ENCODE results near the gene ARID3B.

ARID3B gene

GRCh38 chr15:74519311-74519710, 21.7 kb upstream of the ARID3B start:
- ChIA-PET POLR2A (no interaction called here), CTCF (interaction anchor here (1.1 kb wide), 1 partner anchor 26 kb away, joined by 3 read pairs; no protein-coding TSS in a partner anchor)
- no peak overlapping the region for H3K4me3 ChIP-seq (ENCODE audit: control insufficient read depth in 1 of 7, extremely low read depth in 1 of 7, insufficient read depth in 4 of 7, low read depth in 2 of 7, low read length in 6 of 7)
- H3K9me3 ChIP-seq (ENCODE audit: control extremely low read depth in 1 of 5, control insufficient read depth in 4 of 5, insufficient read depth in 2 of 5, low read depth in 1 of 5, low read length in 4 of 5) = no peaks in the 10 kb centered on the region
- H3K27me3 ChIP-seq (replicated peaks in 2 of 5; ENCODE audit: control insufficient read depth in 4 of 5, insufficient read depth in 5 of 5, low read length in 4 of 5) = no peaks in the 10 kb centered on the region
- peaks cover 0 to 7% (median 0%) of the 10 kb centered on the region in 4 experiments for H3K4me1 ChIP-seq (ENCODE audit: control extremely low read depth in 1 of 4, control insufficient read depth in 4 of 4, insufficient read depth in 4 of 4, low read length in 3 of 4)
- DNase-seq = no peak
- no peak overlapping the region for H3K27ac ChIP-seq (ENCODE audit: insufficient read depth in 1 of 2, low read depth in 1 of 2, low read length in 2 of 2, poor library complexity in 1 of 2, severe bottlenecking in 2 of 2)
- 100% methylated on average over 2 of the region's 4 CpGs for WGBS (ENCODE audit: insufficient coverage)
- no peaks in the 10 kb centered on the region for H3K36me3 ChIP-seq (ENCODE audit: control insufficient read depth in 4 of 4, insufficient read depth in 4 of 4, low read length in 3 of 4)

GRCh38 chr15:74520407-74520806, 20.6 kb upstream of the ARID3B start:
- Histone ChIP-seq H3K4me1 (ENCODE audit: control extremely low read depth in 1 of 4, control insufficient read depth in 4 of 4, insufficient read depth in 4 of 4, low read length in 3 of 4) (peaks cover 0 to under 1% (median 0%) of the 10 kb centered on the region in 4 experiments), H3K4me3 (ENCODE audit: control insufficient read depth in 1 of 7, extremely low read depth in 1 of 7, insufficient read depth in 4 of 7, low read depth in 2 of 7, low read length in 6 of 7) (no peak overlapping the region), H3K27ac (ENCODE audit: insufficient read depth in 1 of 2, low read depth in 1 of 2, low read length in 2 of 2, poor library complexity in 1 of 2, severe bottlenecking in 2 of 2) (no peak overlapping the region), H3K36me3 (ENCODE audit: control insufficient read depth in 4 of 4, insufficient read depth in 4 of 4, low read length in 3 of 4) (no peaks in the 10 kb centered on the region), H3K27me3 (replicated peaks in 2 of 5; ENCODE audit: control insufficient read depth in 4 of 5, insufficient read depth in 5 of 5, low read length in 4 of 5) (no peaks in the 10 kb centered on the region), H3K9me3 (ENCODE audit: control extremely low read depth in 1 of 5, control insufficient read depth in 4 of 5, insufficient read depth in 2 of 5, low read depth in 1 of 5, low read length in 4 of 5) (no peaks in the 10 kb centered on the region)
- DNase-seq = no peak
- WGBS (ENCODE audit: insufficient coverage) = 94% methylated on average over 2 of the region's 4 CpGs
- POLR2A ChIA-PET = no interaction called here
- CTCF ChIA-PET = interaction anchor here (1.1 kb wide), 1 partner anchor 25 kb away, joined by 3 read pairs; no protein-coding TSS in a partner anchor

DNA sequence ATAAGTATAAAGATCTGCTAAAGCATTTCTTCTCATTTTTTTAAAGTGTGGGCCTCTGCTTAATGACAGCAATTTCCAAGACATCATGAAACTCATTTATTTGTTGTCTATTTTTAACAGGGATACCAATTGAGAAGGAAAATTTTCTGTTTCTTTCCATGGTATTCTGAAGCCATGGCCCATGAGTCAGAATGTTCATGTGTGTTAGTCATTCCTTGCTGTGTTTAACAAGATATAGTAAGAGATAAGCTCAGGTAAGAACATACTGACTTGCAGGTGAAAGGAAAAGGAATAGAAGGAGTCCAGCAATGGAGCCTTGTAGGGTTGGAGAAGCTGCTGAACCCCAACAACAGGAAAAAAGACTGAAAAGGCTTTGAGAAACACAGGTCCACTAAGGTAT, 17.0 kb upstream of the ARID3B start:
- Histone ChIP-seq H3K9me3 (ENCODE audit: control extremely low read depth in 1 of 5, control insufficient read depth in 4 of 5, insufficient read depth in 2 of 5, low read depth in 1 of 5, low read length in 4 of 5) (no peaks in the 10 kb centered on the region), H3K4me3 (ENCODE audit: control insufficient read depth in 1 of 7, extremely low read depth in 1 of 7, insufficient read depth in 4 of 7, low read depth in 2 of 7, low read length in 6 of 7) (no peak overlapping the region), H3K27me3 (replicated peaks in 2 of 5; ENCODE audit: control insufficient read depth in 4 of 5, insufficient read depth in 5 of 5, low read length in 4 of 5) (no peaks in the 10 kb centered on the region), H3K36me3 (ENCODE audit: control insufficient read depth in 4 of 4, insufficient read depth in 4 of 4, low read length in 3 of 4) (no peaks in the 10 kb centered on the region), H3K27ac (ENCODE audit: insufficient read depth in 1 of 2, low read depth in 1 of 2, low read length in 2 of 2, poor library complexity in 1 of 2, severe bottlenecking in 2 of 2) (no peak overlapping the region), H3K4me1 (ENCODE audit: control extremely low read depth in 1 of 4, control insufficient read depth in 4 of 4, insufficient read depth in 4 of 4, low read length in 3 of 4) (no peaks in the 10 kb centered on the region)
- CTCF ChIA-PET = no interaction called here
- DNase-seq = no peak
- POLR2A ChIA-PET = no interaction called here

DNA sequence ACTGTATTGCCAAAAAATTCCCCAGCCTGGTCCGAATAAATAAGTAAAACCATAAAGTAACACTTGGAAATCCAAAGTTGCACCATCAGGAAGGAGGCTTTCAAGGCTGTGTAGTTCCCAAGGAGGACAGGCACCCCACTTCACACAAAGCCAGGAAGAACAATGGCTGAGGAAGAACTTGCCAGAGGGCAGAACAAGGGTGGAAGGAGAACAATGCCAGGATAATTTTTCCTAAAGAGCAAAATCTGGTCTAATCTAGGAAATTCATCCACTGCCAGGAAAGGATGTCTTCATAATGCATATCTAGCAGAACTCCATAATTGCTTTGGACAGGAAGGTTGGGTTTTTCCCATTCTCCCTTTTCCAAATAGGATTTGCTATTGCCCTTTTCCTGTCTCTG, 15.7 kb upstream of the ARID3B start:
- DNase-seq = no peak
- Histone ChIP-seq H3K36me3 (ENCODE audit: control insufficient read depth in 4 of 4, insufficient read depth in 4 of 4, low read length in 3 of 4) (no peaks in the 10 kb centered on the region), H3K27ac (ENCODE audit: insufficient read depth in 1 of 2, low read depth in 1 of 2, low read length in 2 of 2, poor library complexity in 1 of 2, severe bottlenecking in 2 of 2) (no peak overlapping the region), H3K4me3 (ENCODE audit: control insufficient read depth in 1 of 7, extremely low read depth in 1 of 7, insufficient read depth in 4 of 7, low read depth in 2 of 7, low read length in 6 of 7) (no peak overlapping the region), H3K27me3 (replicated peaks in 2 of 5; ENCODE audit: control insufficient read depth in 4 of 5, insufficient read depth in 5 of 5, low read length in 4 of 5) (no peaks in the 10 kb centered on the region), H3K9me3 (ENCODE audit: control extremely low read depth in 1 of 5, control insufficient read depth in 4 of 5, insufficient read depth in 2 of 5, low read depth in 1 of 5, low read length in 4 of 5) (no peaks in the 10 kb centered on the region), H3K4me1 (ENCODE audit: control extremely low read depth in 1 of 4, control insufficient read depth in 4 of 4, insufficient read depth in 4 of 4, low read length in 3 of 4) (no peaks in the 10 kb centered on the region)
- ChIA-PET CTCF (no interaction called here), POLR2A (no interaction called here)
- 89% methylated on average over 1 of the region's 1 CpG for WGBS (ENCODE audit: insufficient coverage)

GRCh38 chr15:74525945-74526344, 15.1 kb upstream of the ARID3B start:
- H3K4me3 ChIP-seq (ENCODE audit: control insufficient read depth in 1 of 7, extremely low read depth in 1 of 7, insufficient read depth in 4 of 7, low read depth in 2 of 7, low read length in 6 of 7) = no peak overlapping the region
- ChIA-PET CTCF (no interaction called here), POLR2A (no interaction called here)
- 100% methylated on average over 1 of the region's 3 CpGs for WGBS (ENCODE audit: insufficient coverage)
- no peak for DNase-seq
- no peaks in the 10 kb centered on the region for H3K4me1 ChIP-seq (ENCODE audit: control extremely low read depth in 1 of 4, control insufficient read depth in 4 of 4, insufficient read depth in 4 of 4, low read length in 3 of 4)
- no peaks in the 10 kb centered on the region for H3K9me3 ChIP-seq (ENCODE audit: control extremely low read depth in 1 of 5, control insufficient read depth in 4 of 5, insufficient read depth in 2 of 5, low read depth in 1 of 5, low read length in 4 of 5)
- H3K27ac ChIP-seq (ENCODE audit: insufficient read depth in 1 of 2, low read depth in 1 of 2, low read length in 2 of 2, poor library complexity in 1 of 2, severe bottlenecking in 2 of 2) = no peak overlapping the region
- no peaks in the 10 kb centered on the region for H3K36me3 ChIP-seq (ENCODE audit: control insufficient read depth in 4 of 4, insufficient read depth in 4 of 4, low read length in 3 of 4)
- no peaks in the 10 kb centered on the region for H3K27me3 ChIP-seq (replicated peaks in 2 of 5; ENCODE audit: control insufficient read depth in 4 of 5, insufficient read depth in 5 of 5, low read length in 4 of 5)

DNA sequence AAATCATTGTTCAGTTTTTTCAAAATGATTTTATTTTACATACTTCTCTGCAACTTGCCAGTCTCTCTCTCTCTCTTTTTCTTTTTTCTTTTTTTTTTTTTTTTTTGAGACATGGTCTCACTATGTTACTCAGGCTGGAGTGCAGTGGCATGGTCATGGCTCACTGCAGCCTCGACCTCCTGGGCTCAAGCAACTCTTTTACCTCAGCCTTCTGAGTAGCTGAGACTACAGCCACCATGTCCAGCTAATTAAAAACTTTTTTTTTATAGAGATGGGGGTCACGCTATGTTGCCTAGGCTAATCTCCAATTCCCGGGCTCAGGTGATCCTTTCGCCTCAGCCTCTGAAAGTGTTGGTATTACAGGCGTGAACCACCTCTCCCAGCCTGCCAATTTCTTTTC, 12.1 kb upstream of the ARID3B start:
- no peak overlapping the region for H3K27ac ChIP-seq (ENCODE audit: insufficient read depth in 1 of 2, low read depth in 1 of 2, low read length in 2 of 2, poor library complexity in 1 of 2, severe bottlenecking in 2 of 2)
- ChIA-PET POLR2A (no interaction called here), CTCF (interaction anchor here (0.6 kb wide), 2 partner anchors 103 to 278 kb away, joined by 3 read pairs; no protein-coding TSS in a partner anchor)
- H3K27me3 ChIP-seq (replicated peaks in 2 of 5; ENCODE audit: control insufficient read depth in 4 of 5, insufficient read depth in 5 of 5, low read length in 4 of 5) = no peaks in the 10 kb centered on the region
- DNase-seq = no peak
- H3K4me3 ChIP-seq (ENCODE audit: control insufficient read depth in 1 of 7, extremely low read depth in 1 of 7, insufficient read depth in 4 of 7, low read depth in 2 of 7, low read length in 6 of 7) = no peak overlapping the region
- 100% methylated on average over 5 of the region's 5 CpGs for WGBS (ENCODE audit: insufficient coverage)
- no peaks in the 10 kb centered on the region for H3K36me3 ChIP-seq (ENCODE audit: control insufficient read depth in 4 of 4, insufficient read depth in 4 of 4, low read length in 3 of 4)
- H3K4me1 ChIP-seq (ENCODE audit: control extremely low read depth in 1 of 4, control insufficient read depth in 4 of 4, insufficient read depth in 4 of 4, low read length in 3 of 4) = no peaks in the 10 kb centered on the region
- no peaks in the 10 kb centered on the region for H3K9me3 ChIP-seq (ENCODE audit: control extremely low read depth in 1 of 5, control insufficient read depth in 4 of 5, insufficient read depth in 2 of 5, low read depth in 1 of 5, low read length in 4 of 5)

DNA sequence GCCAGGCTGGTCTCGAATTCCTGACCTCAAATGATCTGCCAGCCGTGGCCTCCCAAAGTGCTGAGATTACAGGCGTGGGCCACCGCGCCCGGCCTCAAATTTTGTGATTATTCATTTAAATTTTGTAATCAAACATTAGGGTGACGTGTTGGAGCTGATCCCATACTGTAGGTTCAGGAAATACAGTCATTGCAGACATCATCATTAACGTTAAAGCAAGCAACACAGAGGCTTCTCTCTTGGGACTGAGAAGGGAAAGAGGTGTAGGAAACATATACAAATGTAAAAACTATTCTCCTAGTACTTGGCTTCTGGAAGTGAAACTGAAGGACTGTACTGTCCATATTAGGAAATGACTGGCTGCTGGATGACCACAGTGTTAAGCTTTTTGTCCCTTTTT, 11.1 kb upstream of the ARID3B start:
- H3K36me3 ChIP-seq (ENCODE audit: control insufficient read depth in 4 of 4, insufficient read depth in 4 of 4, low read length in 3 of 4) = no peaks in the 10 kb centered on the region
- no peak overlapping the region for H3K27ac ChIP-seq (ENCODE audit: insufficient read depth in 1 of 2, low read depth in 1 of 2, low read length in 2 of 2, poor library complexity in 1 of 2, severe bottlenecking in 2 of 2)
- H3K27me3 ChIP-seq (replicated peaks in 2 of 5; ENCODE audit: control insufficient read depth in 4 of 5, insufficient read depth in 5 of 5, low read length in 4 of 5) = no peaks in the 10 kb centered on the region
- no peaks in the 10 kb centered on the region for H3K9me3 ChIP-seq (ENCODE audit: control extremely low read depth in 1 of 5, control insufficient read depth in 4 of 5, insufficient read depth in 2 of 5, low read depth in 1 of 5, low read length in 4 of 5)
- CTCF ChIA-PET = interaction anchor here (1.3 kb wide), 1 partner anchor 90 kb away, joined by 4 read pairs; no protein-coding TSS in a partner anchor
- no peak for DNase-seq
- no peak overlapping the region for H3K4me3 ChIP-seq (ENCODE audit: control insufficient read depth in 1 of 7, extremely low read depth in 1 of 7, insufficient read depth in 4 of 7, low read depth in 2 of 7, low read length in 6 of 7)
- 97% methylated on average over 3 of the region's 8 CpGs for WGBS (ENCODE audit: insufficient coverage)
- H3K4me1 ChIP-seq (ENCODE audit: control extremely low read depth in 1 of 4, control insufficient read depth in 4 of 4, insufficient read depth in 4 of 4, low read length in 3 of 4) = no peaks in the 10 kb centered on the region
- POLR2A ChIA-PET = no interaction called here

Measured in common myeloid progenitor, CD34-positive (primary cell).